GM12891 (cell line): ENCODE measurements around the gene LUZP1. TPM values are rescaled to one million over a fixed set of nuclear protein-coding genes. Genes with fewer than 3 reads are reported as not detected.

Source experiments
- DNase-seq: peaks from one replicate; pipeline ENCODE4 v3.0.0; 2011; ENCODE audit warnings: low spot score; ENCODE audit not compliant: insufficient read length
- FAIRE-seq: peaks from 2 replicates; lab custom pipeline; 2011; peaks lifted over from hg19 to GRCh38; lab: Jason Lieb, UNC
- PAX5 ChIP-seq: IDR thresholded peaks from 2 replicates; pipeline ENCODE4 v1.6.1; 2011; ENCODE audit warnings: low read length, moderate library complexity, mild to moderate bottlenecking; ENCODE audit not compliant: insufficient read depth, severe bottlenecking
- POLR2A ChIP-seq: IDR thresholded peaks from 2 replicates; pipeline ENCODE4 v1.6.1; 2011; ENCODE audit warnings: low read depth, low read length, control low read depth
- POLR2AphosphoS5 ChIP-seq: IDR thresholded peaks from 2 replicates; pipeline ENCODE4 v1.6.1; 2011; ENCODE audit warnings: low read depth, low read length, control low read depth
- POU2F2 ChIP-seq: IDR thresholded peaks from 2 replicates; pipeline ENCODE4 v1.6.1; 2011; ENCODE audit warnings: low read depth, mild to moderate bottlenecking, control low read depth, low read length, moderate library complexity
- SPI1 ChIP-seq: IDR thresholded peaks from 2 replicates; pipeline ENCODE4 v1.6.1; 2011; ENCODE audit warnings: low read depth, low read length, control low read depth
- TAF1 ChIP-seq: IDR thresholded peaks from 2 replicates; pipeline ENCODE4 v1.6.1; 2011; ENCODE audit warnings: low read depth, low read length, control low read depth
- polyA plus RNA-seq: library from polyadenylated mRNA; unstranded; fragments of >200 nt; gene quantifications from one replicate; pipeline ENCODE4 v1.2.1, GENCODE V29; 2012; ENCODE audit warnings: low read depth, missing spikeins, inconsistent platforms; ENCODE audit not compliant: missing spikeins

Gene LUZP1
- polyA plus RNA-seq: 7.9 TPM

GRCh38 chr1:23168445-23169194 lies at the start of gene LUZP1:
Gene LUZP1, minus strand, starts transcription at chr1:23168856.
- DNase-seq: peak; percentile 73

DNA sequence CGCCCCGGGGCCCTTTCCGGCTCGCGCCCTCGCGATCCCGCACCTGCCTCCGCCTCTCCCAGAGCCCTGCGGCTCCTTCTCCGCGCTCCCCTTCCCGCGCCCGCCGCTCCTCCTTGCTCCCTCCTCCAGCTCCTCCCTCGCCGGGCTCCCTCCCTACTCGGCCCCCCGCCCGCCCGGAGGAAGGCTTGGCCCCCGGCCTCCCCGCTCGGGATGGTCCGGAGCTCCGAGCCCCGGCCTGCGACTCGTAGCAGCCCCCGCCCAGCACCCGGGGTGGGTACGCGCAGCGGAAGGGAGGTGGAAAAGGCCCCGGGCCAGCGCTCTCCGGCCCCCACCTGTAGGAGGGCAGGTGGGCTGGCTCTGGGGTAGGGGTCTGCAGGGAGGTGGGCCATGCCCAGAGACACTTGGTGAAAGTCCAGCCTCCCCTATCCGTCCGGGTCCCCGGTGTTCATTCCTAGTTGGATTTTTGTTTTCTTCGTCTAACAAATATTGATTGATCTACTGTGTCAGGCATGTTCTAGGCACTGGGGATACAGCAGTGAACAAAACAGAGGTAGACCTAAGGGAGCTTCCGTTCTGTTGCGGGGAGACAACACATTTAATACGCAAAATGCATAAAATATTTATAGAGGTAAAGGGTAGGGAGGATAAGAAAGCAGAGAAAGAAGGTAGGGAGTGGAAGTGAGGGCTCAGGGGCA lies 48.9 kb upstream of the LUZP1 start, which contains the start of gene HTR1D:
TSS of gene HTR1D (minus strand) at position 82 of the 695 bp plus-strand sequence. CDS start 23,283 bp downstream, outside the sequence.
- FAIRE-seq: no peak
- no peak for TF ChIP-seq TAF1
- no peak for TF ChIP-seq POU2F2
- TF ChIP-seq POLR2AphosphoS5: no peak
- no peak for TF ChIP-seq SPI1
- TF ChIP-seq PAX5: no peak
- TF ChIP-seq POLR2A: no peak
- DNase-seq: peak; percentile 34

More at GRCh38 chr1:23168445-23169194, at the start of gene LUZP1:
- peak; percentile 82 for FAIRE-seq
- peak; percentile 77 for TF ChIP-seq TAF1
- no peak for TF ChIP-seq POU2F2
- TF ChIP-seq SPI1: no peak
- peak; percentile 48; the same call in 1 of the 2 replicates for TF ChIP-seq POLR2AphosphoS5
- no peak for TF ChIP-seq PAX5
- peak; percentile 69 for TF ChIP-seq POLR2A

GRCh38 chr1:23216771-23217420 lies 48.2 kb upstream of the LUZP1 start:
- no peak for TF ChIP-seq POLR2A
- no peak for TF ChIP-seq POU2F2
- no peak for TF ChIP-seq TAF1
- no peak for TF ChIP-seq SPI1
- no peak for TF ChIP-seq POLR2AphosphoS5
- TF ChIP-seq PAX5: no peak
- FAIRE-seq (no peak), DNase-seq (peak; percentile 54)

- TF ChIP-seq SPI1 (no peak), TAF1 (no peak), POU2F2 (no peak), PAX5 (no peak), POLR2AphosphoS5 (no peak), POLR2A (no peak)
- DNase-seq (no peak), FAIRE-seq (no peak)
Measured at GRCh38 chr1:23215751-23216449, 47.2 kb upstream of the LUZP1 start.

DNA sequence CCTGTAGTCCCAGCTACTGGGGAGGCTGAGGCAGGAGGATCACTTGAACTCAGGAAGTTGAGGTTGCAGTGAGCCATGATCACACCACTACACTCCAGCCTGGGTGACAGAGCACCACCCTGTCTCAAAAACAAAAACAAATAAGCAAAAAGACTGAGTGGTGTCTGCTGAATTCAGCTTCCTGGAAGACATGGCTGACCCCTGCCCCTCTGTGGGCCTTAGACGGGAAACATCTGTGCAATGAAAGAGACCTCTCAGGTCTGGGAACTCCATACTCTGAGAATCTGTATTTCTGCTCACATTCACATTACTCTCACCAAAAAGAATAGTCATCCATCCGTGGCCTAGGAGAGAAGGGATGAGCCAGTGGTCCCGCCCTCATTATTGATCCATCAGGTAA lies 46.6 kb upstream of the LUZP1 start:
- no peak for DNase-seq
- no peak for FAIRE-seq
- TF ChIP-seq SPI1: no peak
- TF ChIP-seq TAF1: no peak
- no peak for TF ChIP-seq PAX5
- TF ChIP-seq POU2F2: no peak
- no peak for TF ChIP-seq POLR2AphosphoS5
- TF ChIP-seq POLR2A: no peak

GRCh38 chr1:23214640-23215039 lies 46.0 kb upstream of the LUZP1 start:
- TF ChIP-seq PAX5 (no peak), POU2F2 (no peak), POLR2A (no peak), SPI1 (no peak), POLR2AphosphoS5 (no peak), TAF1 (no peak)
- FAIRE-seq (no peak), DNase-seq (no peak)

DNA sequence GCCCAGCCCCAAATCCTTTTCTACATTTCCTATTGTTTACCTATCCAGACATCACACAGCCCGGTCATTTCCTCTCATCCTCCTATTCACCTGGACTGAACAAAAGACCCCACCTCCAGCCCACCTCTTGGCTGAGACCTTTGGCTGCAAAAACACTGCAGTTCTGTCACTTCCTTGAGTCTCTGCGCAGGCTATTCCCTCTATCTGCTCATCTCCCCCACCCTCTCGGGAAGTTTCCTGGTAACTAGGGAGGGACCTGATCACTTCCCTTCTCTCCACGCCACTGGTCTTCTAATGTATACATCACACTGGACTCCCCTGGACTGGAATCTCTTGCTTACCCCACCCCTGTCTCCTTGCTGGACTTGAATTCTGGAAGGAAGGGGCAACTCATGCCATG lies 43.3 kb upstream of the LUZP1 start:
- no peak for DNase-seq
- no peak for TF ChIP-seq POU2F2
- TF ChIP-seq POLR2A: no peak
- no peak for FAIRE-seq

GRCh38 chr1:23210963-23211362 lies 42.3 kb upstream of the LUZP1 start:
- FAIRE-seq: no peak
- no peak for DNase-seq
- TF ChIP-seq SPI1: no peak
- TF ChIP-seq POLR2A: no peak
- TF ChIP-seq PAX5: no peak
- TF ChIP-seq TAF1: no peak
- TF ChIP-seq POU2F2: no peak
- TF ChIP-seq POLR2AphosphoS5: no peak

GRCh38 chr1:23210351-23210785 lies 41.7 kb upstream of the LUZP1 start:
- FAIRE-seq (no peak), DNase-seq (no peak)
- no peak for TF ChIP-seq SPI1
- TF ChIP-seq POLR2A: no peak
- no peak for TF ChIP-seq POLR2AphosphoS5
- TF ChIP-seq TAF1: no peak
- no peak for TF ChIP-seq POU2F2
- no peak for TF ChIP-seq PAX5
